Fibroblast of the aortic adventitia (primary cell): Measurements from ENCODE around the gene DEAF1. TPM values are rescaled to one million over a fixed set of nuclear protein-coding genes. Genes with fewer than 3 reads are reported as not detected.
"Not testable (repeated sequence)": the region's sequence is repeated elsewhere in the genome, so short reads cannot be mapped to it uniquely, and the experiment has no call there.

ENCODE experiments used
- DNase-seq: peaks from one replicate; pipeline ENCODE4 v3.0.0-alpha.2; 2010; ENCODE audit warnings: low read depth
- H3K4me3 ChIP-seq: 2 replicates; pipeline ENCODE4 v1.5.1; 2011; ENCODE audit warnings: low read depth, mild to moderate bottlenecking, control low read depth, low read length, moderate library complexity
- CTCF ChIP-seq: IDR thresholded peaks from 2 replicates; pipeline ENCODE4 v1.5.1; 2011; ENCODE audit warnings: mild to moderate bottlenecking, low read length, control low read depth, inconsistent platforms; ENCODE audit not compliant: insufficient read depth
- total RNA-seq: library from RNA; depleted of rRNA; stranded (reverse); fragments of >200 nt; gene quantifications from 2 replicates; pipeline ENCODE4 v1.2.3, GENCODE V29; 2012; ENCODE audit warnings: low replicate concordance

The DEAF1 gene
- total RNA-seq, result 26.7 and 40.0 TPM in 2 replicates

GRCh38 chr11:694563-695287, at the start of gene DEAF1:
Gene DEAF1 (minus strand): TSS chr11:695222. CDS start chr11:695047, 175 bp downstream.
- peak within 1 kb of the TSS; percentile 80 for H3K4me3 ChIP-seq
- peak; percentile 97 for DNase-seq
- no peak for TF ChIP-seq CTCF

GRCh38 chr11:742571-743201, 47.7 kb upstream of the DEAF1 start:
- no peak for DNase-seq
- TF ChIP-seq CTCF, result no peak
- no peak overlapping the region for H3K4me3 ChIP-seq

GRCh38 chr11:742156-742546, 47.1 kb upstream of the DEAF1 start:
- TF ChIP-seq CTCF, result no peak
- no peak for DNase-seq
- no peak overlapping the region for H3K4me3 ChIP-seq

- not testable (repeated sequence) for DNase-seq, H3K4me3 ChIP-seq
Measured at GRCh38 chr11:737899-738298, 42.9 kb upstream of the DEAF1 start.

- no peak overlapping the region for H3K4me3 ChIP-seq
- no peak for DNase-seq
- TF ChIP-seq CTCF, result no peak
Measured at GRCh38 chr11:737366-737765, 42.3 kb upstream of the DEAF1 start.

GRCh38 chr11:734541-734940, 39.5 kb upstream of the DEAF1 start:
- DNase-seq, H3K4me3 ChIP-seq: not testable (repeated sequence)

GRCh38 chr11:733072-733471, 38.0 kb upstream of the DEAF1 start:
- H3K4me3 ChIP-seq, result no peak overlapping the region
- DNase-seq, result no peak
- TF ChIP-seq CTCF, result no peak

GRCh38 chr11:729492-730074, 34.6 kb upstream of the DEAF1 start:
- no peak for DNase-seq
- no peak overlapping the region for H3K4me3 ChIP-seq
- TF ChIP-seq CTCF, result no peak
